ENCODE results near the gene GPR17.

GRCh38 chr2:127605691-127606263 is 40.2 kb upstream of the GPR17 start:
- no peak for TF ChIP-seq CTCF (IDR thresholded peaks at IDR 0.05)
- no peak for TF ChIP-seq EZH2 (IDR thresholded peaks at IDR 0.05; ENCODE audit: borderline replicate concordance, insufficient read depth, low read depth, low read length, poor library complexity, severe bottlenecking)

All from B cell (primary cell).